Smooth muscle cell (in vitro differentiated cells): Measurements from ENCODE around the gene CTNNA3. TPM values are rescaled to one million over a fixed set of nuclear protein-coding genes. Genes with fewer than 3 reads are reported as not detected.

Experiments used
- DNase-seq: peaks from one replicate; lab custom pipeline; 2025; ENCODE audit not compliant: unreplicated experiment; lab: John Stamatoyannopoulos, UW
- H2AFZ ChIP-seq: fragments of 200-600 bp; sonication (generic); 2 replicates; pipeline ENCODE4 v1.6.0; 2016; ENCODE audit warnings: antibody characterized with exemption, low read depth, mild to moderate bottlenecking
- H3F3A ChIP-seq: fragments of 200-600 bp; sonication (generic); 2 replicates; pipeline ENCODE4 v1.6.0; 2017; ENCODE audit warnings: antibody characterized with exemption, low read depth
- H3K27ac ChIP-seq: fragments of 200-600 bp; sonication (generic); 2 replicates; pipeline ENCODE4 v1.5.1; 2016; ENCODE audit warnings: low read depth, mild to moderate bottlenecking
- H3K27me3 ChIP-seq: fragments of 200-600 bp; sonication (generic); 2 replicates; pipeline ENCODE4 v1.6.1; 2016; ENCODE audit warnings: low read depth, mild to moderate bottlenecking
- H3K36me3 ChIP-seq: fragments of 200-600 bp; sonication (generic); 2 replicates; pipeline ENCODE4 v1.5.1; 2016; ENCODE audit warnings: low read depth
- H3K4me1 ChIP-seq: fragments of 200-600 bp; sonication (generic); 2 replicates; pipeline ENCODE4 v1.5.1; 2016; ENCODE audit warnings: low read depth
- H3K4me2 ChIP-seq: fragments of 200-600 bp; sonication (generic); 2 replicates; pipeline ENCODE4 v1.6.0; 2016; ENCODE audit warnings: mild to moderate bottlenecking
- H3K4me3 ChIP-seq: fragments of 200-600 bp; sonication (generic); 2 replicates; pipeline ENCODE4 v1.5.1; 2016; ENCODE audit warnings: mild to moderate bottlenecking
- H3K79me2 ChIP-seq: fragments of 200-600 bp; sonication (generic); 2 replicates; pipeline ENCODE4 v1.6.0; 2016; ENCODE audit warnings: low read depth, mild to moderate bottlenecking
- H3K9ac ChIP-seq: fragments of 200-600 bp; sonication (generic); 2 replicates; pipeline ENCODE4 v1.6.0; 2016; ENCODE audit warnings: low read depth
- H3K9me3 ChIP-seq: fragments of 200-600 bp; sonication (generic); replicated peaks from 2 replicates; pipeline ENCODE4 v1.5.1; 2016; ENCODE audit warnings: low read depth
- H4K20me1 ChIP-seq: fragments of 200-600 bp; sonication (generic); 2 replicates; pipeline ENCODE4 v1.6.0; 2016; ENCODE audit warnings: low read depth
- WGBS: methylation state at CpG from one replicate; pipeline ENCODE4 v1.1.7; 2016; ENCODE audit warnings: low lambda C conversion rate; 5-methylcytosine and 5-hydroxymethylcytosine counted together
- polyA plus RNA-seq: library from polyadenylated mRNA; unstranded; fragments of >200 nt; fragmentation: Nextera tagmentation; extraction: Ambion mirVana; gene quantifications from 2 replicates; pipeline ENCODE4 v1.2.1, GENCODE V29; 2016
- total RNA-seq: library from RNA; depleted of rRNA; stranded (reverse); fragments of >200 nt; gene quantifications from 2 replicates; pipeline ENCODE4 v1.2.3, GENCODE V29; 2014
- TF ChIP-seq, protein P1 (sequence below): fragments of 200-600 bp; sonication (generic); IDR thresholded peaks from 2 replicates; pipeline ENCODE4 v1.5.1; 2017; ENCODE audit warnings: borderline replicate concordance, mild to moderate bottlenecking, antibody characterized with exemption; ENCODE audit not compliant: insufficient read depth, poor library complexity, severe bottlenecking

The CTNNA3 gene
- total and polyA plus RNA-seq, 2 experiments from 2014 or later = 1.3 TPM; not detected in 1

- H3K9me3 ChIP-seq = no peaks in the 10 kb centered on the region
- H3K4me2 ChIP-seq = no peak overlapping the region
- no peaks in the 10 kb centered on the region for H4K20me1 ChIP-seq
- H2AFZ ChIP-seq = no peak overlapping the region
- no peak overlapping the region for H3K4me3 ChIP-seq
- no peak overlapping the region for H3K27ac ChIP-seq
- no peak for DNase-seq
- H3K9ac ChIP-seq = no peak overlapping the region
- no peaks in the 10 kb centered on the region for H3K36me3 ChIP-seq
- no peaks in the 10 kb centered on the region for H3K4me1 ChIP-seq
- H3K79me2 ChIP-seq = no peaks in the 10 kb centered on the region
- WGBS = 92% methylated on average over 16 of the region's 16 CpGs
- no peaks in the 10 kb centered on the region for H3K27me3 ChIP-seq
- TF ChIP-seq, protein P1, sequence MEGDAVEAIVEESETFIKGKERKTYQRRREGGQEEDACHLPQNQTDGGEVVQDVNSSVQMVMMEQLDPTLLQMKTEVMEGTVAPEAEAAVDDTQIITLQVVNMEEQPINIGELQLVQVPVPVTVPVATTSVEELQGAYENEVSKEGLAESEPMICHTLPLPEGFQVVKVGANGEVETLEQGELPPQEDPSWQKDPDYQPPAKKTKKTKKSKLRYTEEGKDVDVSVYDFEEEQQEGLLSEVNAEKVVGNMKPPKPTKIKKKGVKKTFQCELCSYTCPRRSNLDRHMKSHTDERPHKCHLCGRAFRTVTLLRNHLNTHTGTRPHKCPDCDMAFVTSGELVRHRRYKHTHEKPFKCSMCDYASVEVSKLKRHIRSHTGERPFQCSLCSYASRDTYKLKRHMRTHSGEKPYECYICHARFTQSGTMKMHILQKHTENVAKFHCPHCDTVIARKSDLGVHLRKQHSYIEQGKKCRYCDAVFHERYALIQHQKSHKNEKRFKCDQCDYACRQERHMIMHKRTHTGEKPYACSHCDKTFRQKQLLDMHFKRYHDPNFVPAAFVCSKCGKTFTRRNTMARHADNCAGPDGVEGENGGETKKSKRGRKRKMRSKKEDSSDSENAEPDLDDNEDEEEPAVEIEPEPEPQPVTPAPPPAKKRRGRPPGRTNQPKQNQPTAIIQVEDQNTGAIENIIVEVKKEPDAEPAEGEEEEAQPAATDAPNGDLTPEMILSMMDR = no peak
- H3F3A ChIP-seq = no peaks in the 10 kb centered on the region
Measured at GRCh38 chr10:67550838-67551402, 145.1 kb downstream of the CTNNA3 start.

DNA sequence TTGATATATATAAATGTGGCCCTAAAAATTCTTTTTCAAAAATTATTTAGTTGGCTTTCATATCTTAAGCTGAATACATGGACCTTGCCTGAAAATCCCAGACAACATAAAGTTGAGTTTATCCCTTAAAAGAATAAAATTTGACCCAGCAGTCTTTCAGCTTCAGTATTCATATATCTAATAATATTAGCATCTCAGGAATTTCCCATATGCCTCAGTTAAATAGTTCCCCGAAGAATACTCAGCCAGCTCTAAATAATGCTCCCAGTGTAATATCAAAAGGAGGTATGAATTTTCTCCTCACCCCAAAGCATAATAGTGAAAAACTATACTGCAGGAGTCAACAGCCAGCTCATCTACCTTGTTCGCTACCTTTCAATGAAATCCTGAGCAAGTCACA, 145.9 kb downstream of the CTNNA3 start:
- H3K36me3 ChIP-seq = no peaks in the 10 kb centered on the region
- no peak overlapping the region for H2AFZ ChIP-seq
- peak overlapping the region; percentile 31 for H3K4me2 ChIP-seq
- no peaks in the 10 kb centered on the region for H3K27me3 ChIP-seq
- no peak overlapping the region for H3K27ac ChIP-seq
- H3F3A ChIP-seq = no peaks in the 10 kb centered on the region
- no peaks in the 10 kb centered on the region for H3K4me1 ChIP-seq
- no peak overlapping the region for H3K9ac ChIP-seq
- no peaks in the 10 kb centered on the region for H3K79me2 ChIP-seq
- DNase-seq = no peak
- no peaks in the 10 kb centered on the region for H3K9me3 ChIP-seq
- no peak overlapping the region for H3K4me3 ChIP-seq
- 80% methylated on average over 2 of the region's 2 CpGs for WGBS
- no peaks in the 10 kb centered on the region for H4K20me1 ChIP-seq
- TF ChIP-seq, protein P1 = no peak

- H3K79me2 ChIP-seq = no peaks in the 10 kb centered on the region
- H4K20me1 ChIP-seq = no peaks in the 10 kb centered on the region
- H3K4me1 ChIP-seq = no peaks in the 10 kb centered on the region
- no peak overlapping the region for H3K27ac ChIP-seq
- peak overlapping the region; percentile 31 for H3K4me2 ChIP-seq
- TF ChIP-seq, protein P1 = no peak
- H3K27me3 ChIP-seq = no peaks in the 10 kb centered on the region
- 69% methylated on average over 2 of the region's 2 CpGs for WGBS
- H3K9me3 ChIP-seq = no peaks in the 10 kb centered on the region
- H3F3A ChIP-seq = no peaks in the 10 kb centered on the region
- DNase-seq = no peak
- no peak overlapping the region for H3K9ac ChIP-seq
- H3K4me3 ChIP-seq = no peak overlapping the region
- H2AFZ ChIP-seq = peak overlapping the region; percentile 18
- H3K36me3 ChIP-seq = no peaks in the 10 kb centered on the region
Measured at GRCh38 chr10:67549390-67549789, 146.6 kb downstream of the CTNNA3 start.

GRCh38 chr10:67541411-67541810, 154.6 kb downstream of the CTNNA3 start:
- Histone ChIP-seq H2AFZ (peak overlapping the region; percentile 31), H3K36me3 (no peaks in the 10 kb centered on the region), H3F3A (no peaks in the 10 kb centered on the region), H3K27ac (no peak overlapping the region), H4K20me1 (no peaks in the 10 kb centered on the region), H3K27me3 (no peaks in the 10 kb centered on the region), H3K4me3 (no peak overlapping the region), H3K79me2 (no peaks in the 10 kb centered on the region), H3K9me3 (no peaks in the 10 kb centered on the region), H3K9ac (no peak overlapping the region), H3K4me1 (no peaks in the 10 kb centered on the region), H3K4me2 (no peak overlapping the region)
- no peak for DNase-seq
- TF ChIP-seq, protein P1 = no peak
